K562 (cell line): ENCODE data around the gene HGD. TPM values are rescaled to one million over a fixed set of nuclear protein-coding genes. Genes with fewer than 3 reads are reported as not detected.

Experiments
- ARID2 ChIP-seq: fragments of 450-650 bp; IDR thresholded peaks from 2 replicates; pipeline ENCODE4 v1.6.1; 2017; ENCODE audit warnings: antibody characterized with exemption, mild to moderate bottlenecking
- CEBPB ChIP-seq: fragments of 450-650 bp; IDR thresholded peaks from 2 replicates; pipeline ENCODE4 v1.6.1; 2016; ENCODE audit warnings: missing genetic modification characterization, missing compliant biosample characterization
- GTF2B ChIP-seq: IDR thresholded peaks from 2 replicates; pipeline ENCODE4 v1.6.1; 2011; ENCODE audit not compliant: insufficient read length; ENCODE audit errors: extremely low read depth
- HSF4 ChIP-seq: fragments of 250-450 bp; sonication (Bioruptor Pico); IDR thresholded peaks from 2 replicates; pipeline ENCODE4 v2.1.2; 2022; ENCODE audit warnings: mild to moderate bottlenecking, moderate library complexity, borderline replicate concordance
- JUN ChIP-seq, 2 experiments: sonication (generic) in 1 of 2; formaldehyde crosslinking in 1 of 2; IDR thresholded peaks; 2 replicates each; pipeline versions ENCODE4 v1.6.1 to v1.8.0; 2012 to 2022; ENCODE audit warnings: borderline replicate concordance in 2 of 2, mild to moderate bottlenecking in 2 of 2, improper control_type of control experiment in 1 of 2, low read depth in 1 of 2, low read length in 1 of 2, missing genetic modification reagents in 1 of 2
- KHSRP ChIP-seq: fragments of 450-650 bp; IDR thresholded peaks from 2 replicates; pipeline ENCODE4 v1.6.1; 2017
- KLF16 ChIP-seq: IDR thresholded peaks from 2 replicates; pipeline ENCODE4 v1.6.1; 2016; ENCODE audit warnings: antibody characterized with exemption
- LCOR ChIP-seq: sonication (generic); formaldehyde crosslinking; IDR thresholded peaks from 2 replicates; pipeline ENCODE4 v1.8.0; 2022; ENCODE audit warnings: mild to moderate bottlenecking, missing genetic modification reagents
- MAFG ChIP-seq: fragments of 450-650 bp; conservative IDR thresholded peaks from 2 replicates; pipeline ENCODE4 v1.6.1; 2016; ENCODE audit warnings: missing genetic modification characterization, missing compliant biosample characterization
- NFXL1 ChIP-seq: fragments of 450-650 bp; formaldehyde crosslinking; IDR thresholded peaks from 2 replicates; pipeline ENCODE4 v1.4.0; 2021; ENCODE audit warnings: mild to moderate bottlenecking
- NR3C1 ChIP-seq: sonication (generic); formaldehyde crosslinking; IDR thresholded peaks from 2 replicates; pipeline ENCODE4 v1.8.1; 2022; ENCODE audit warnings: missing genetic modification reagents
- RBM25 ChIP-seq: fragments of 200-400 bp; formaldehyde crosslinking; IDR thresholded peaks from 2 replicates; pipeline ENCODE4 v1.6.1; 2018; ENCODE audit warnings: low read length, low read depth, moderate library complexity; ENCODE audit not compliant: severe bottlenecking
- SMAD2 ChIP-seq: fragments of 150-350 bp; IDR thresholded peaks from 2 replicates; pipeline ENCODE4 v1.6.1; 2014; ENCODE audit warnings: low read depth, mild to moderate bottlenecking, low read length
- SP1 ChIP-seq: sonication (generic); formaldehyde crosslinking; IDR thresholded peaks from 2 replicates; pipeline ENCODE4 v1.8.1; 2022; ENCODE audit warnings: mild to moderate bottlenecking, missing genetic modification reagents
- SRSF3 ChIP-seq: fragments of 200-400 bp; formaldehyde crosslinking; IDR thresholded peaks from 2 replicates; pipeline ENCODE4 v1.6.1; 2016; ENCODE audit warnings: mild to moderate bottlenecking, low read length, moderate library complexity; ENCODE audit not compliant: insufficient read depth
- TFAM ChIP-seq: fragments of 250-450 bp; sonication (Bioruptor Pico); conservative IDR thresholded peaks from 2 replicates; pipeline ENCODE4 v1.5.0; 2021; ENCODE audit warnings: mild to moderate bottlenecking, moderate library complexity
- THRAP3 ChIP-seq: fragments of 450-650 bp; IDR thresholded peaks from 2 replicates; pipeline ENCODE4 v1.6.1; 2016; ENCODE audit warnings: mild to moderate bottlenecking, inconsistent platforms, borderline replicate concordance
- ZEB2 ChIP-seq: fragments of 450-650 bp; IDR thresholded peaks from 2 replicates; pipeline ENCODE4 v1.6.1; 2016
- ZNF175 ChIP-seq: fragments of 200-800 bp; sonication (Bioruptor generic); IDR thresholded peaks from 2 replicates; pipeline ENCODE4 v1.6.1; 2016; ENCODE audit warnings: low read depth, mild to moderate bottlenecking, missing genetic modification characterization, missing compliant biosample characterization
- ZNF217 ChIP-seq: sonication (generic); formaldehyde crosslinking; IDR thresholded peaks from 2 replicates; pipeline ENCODE4 v1.8.0; 2022; ENCODE audit warnings: mild to moderate bottlenecking, missing genetic modification reagents
- ZNF232 ChIP-seq: sonication (generic); formaldehyde crosslinking; IDR thresholded peaks from 2 replicates; pipeline ENCODE4 v1.8.0; 2022; ENCODE audit warnings: mild to moderate bottlenecking, missing genetic modification reagents
- ZNF280B ChIP-seq: fragments of 250-450 bp; sonication (Bioruptor Pico); IDR thresholded peaks from 2 replicates; pipeline ENCODE4 v1.5.1; 2021; ENCODE audit warnings: mild to moderate bottlenecking
- ZNF384 ChIP-seq: IDR thresholded peaks from 2 replicates; pipeline ENCODE4 v1.6.1; 2012; ENCODE audit warnings: low read depth, low read length, improper control_type of control experiment
- ZNF511 ChIP-seq: sonication (generic); formaldehyde crosslinking; IDR thresholded peaks from 2 replicates; pipeline ENCODE4 v1.8.0; 2022; ENCODE audit warnings: mild to moderate bottlenecking, missing genetic modification reagents
- ZNF586 ChIP-seq: fragments of 450-650 bp; formaldehyde crosslinking; conservative IDR thresholded peaks from 2 replicates; pipeline ENCODE4 v1.4.0; 2020; ENCODE audit warnings: mild to moderate bottlenecking, moderate library complexity
- polyA plus RNA-seq, 8 experiments: library from polyadenylated mRNA; depleted of rRNA in 4 of 8; stranded (reverse) in 5 of 8; unstranded in 3 of 8; fragments of >200 nt; fragmentation: Nextera tagmentation in 2 of 8; fragmentation: Illumina TruSeq in 1 of 8; extraction: Ambion mirVana in 2 of 8; extraction: Trizol in 1 of 8; gene quantifications; 2 replicates each; pipeline versions ENCODE4 v1.2.1 to v1.2.3, GENCODE V29; 2011 to 2014; ENCODE audit warnings: inconsistent platforms in 1 of 8, missing spikeins in 1 of 8
- total RNA-seq, 7 experiments: library from RNA; depleted of rRNA in 6 of 7; stranded (reverse); fragments of >200 nt in 6 of 7; fragmentation: Illumina TruSeq in 2 of 7; extraction: Trizol in 2 of 7; gene quantifications; 2 replicates each; pipeline versions ENCODE4 v1.2.1 to v1.2.3, GENCODE V29; 2011 to 2021; ENCODE audit warnings: low replicate concordance in 1 of 7
- TF ChIP-seq, protein P1 (sequence below): fragments of 450-650 bp; IDR thresholded peaks from 2 replicates; pipeline ENCODE4 v1.6.1; 2016

Gene HGD
- total and polyA plus RNA-seq, 9 of the 15 experiments (the other 6 are each of a cell fraction or from before 2014, with no cell fraction given): 0.08 to 0.25 (median 0.17) TPM; not detected in 4

- no peak for TF ChIP-seq ZEB2
- no peak for TF ChIP-seq LCOR (CRISPR knock-in tag)
- TF ChIP-seq CEBPB: no peak
- no peak for TF ChIP-seq ZNF217 (CRISPR knock-in tag)
- 0 out of 2 replicates have a peak, but pooled peaks have one; percentile 35 for TF ChIP-seq ARID2
- no peak for TF ChIP-seq NFXL1 (CRISPR knock-in tag)
- no peak for TF ChIP-seq GTF2B
- no peak for TF ChIP-seq TFAM
- peak; percentile 70 for TF ChIP-seq MAFG (tag)
- no peak for TF ChIP-seq NR3C1
- no peak for TF ChIP-seq RBM25
- TF ChIP-seq JUN (IDR thresholded peaks at IDR 0.05; ENCODE audit: borderline replicate concordance, low read depth, low read length): peak; percentile 62
- TF ChIP-seq JUN (CRISPR knock-in tag; IDR thresholded peaks at IDR 0.05; ENCODE audit: borderline replicate concordance): no peak
- no peak for TF ChIP-seq ZNF232
- no peak for TF ChIP-seq ZNF586 (CRISPR knock-in tag)
- TF ChIP-seq SRSF3: no peak
- TF ChIP-seq ZNF384: peak; percentile 85
- TF ChIP-seq, protein P1, sequence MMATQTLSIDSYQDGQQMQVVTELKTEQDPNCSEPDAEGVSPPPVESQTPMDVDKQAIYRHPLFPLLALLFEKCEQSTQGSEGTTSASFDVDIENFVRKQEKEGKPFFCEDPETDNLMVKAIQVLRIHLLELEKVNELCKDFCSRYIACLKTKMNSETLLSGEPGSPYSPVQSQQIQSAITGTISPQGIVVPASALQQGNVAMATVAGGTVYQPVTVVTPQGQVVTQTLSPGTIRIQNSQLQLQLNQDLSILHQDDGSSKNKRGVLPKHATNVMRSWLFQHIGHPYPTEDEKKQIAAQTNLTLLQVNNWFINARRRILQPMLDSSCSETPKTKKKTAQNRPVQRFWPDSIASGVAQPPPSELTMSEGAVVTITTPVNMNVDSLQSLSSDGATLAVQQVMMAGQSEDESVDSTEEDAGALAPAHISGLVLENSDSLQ: peak; percentile 29; the same call in 1 of the 2 replicates
- TF ChIP-seq SMAD2: no peak
- TF ChIP-seq KHSRP: no peak
- TF ChIP-seq THRAP3: no peak
- TF ChIP-seq ZNF175 (CRISPR knock-in tag): peak; percentile 84
- TF ChIP-seq SP1 (CRISPR knock-in tag): no peak
- no peak for TF ChIP-seq ZNF511 (CRISPR knock-in tag)
- no peak for TF ChIP-seq ZNF280B
- no peak for TF ChIP-seq HSF4 (CRISPR knock-in tag)
- TF ChIP-seq KLF16: no peak
Observed at GRCh38 chr3:120622870-120623726, 58.9 kb downstream of the HGD start (continued).
